ENCODE results near the gene IFI27L2. TPM values are rescaled to one million over a fixed set of nuclear protein-coding genes. Genes with fewer than 3 reads are reported as not detected.

Gene IFI27L2
- total RNA-seq, 1 donor from 2014 or later, result 50.1 TPM

- DNase-seq, result no peak
These were observed 16.8 kb downstream of the IFI27L2 start for GRCh38 chr14:94112513-94113063.

GRCh38 chr14:94111276-94112095, 17.9 kb downstream of the IFI27L2 start:
- no peak for DNase-seq
- intact Hi-C loops (cut with DNase I), result no loop called here
- ATAC-seq (ENCODE audit: poor library complexity), result no peak

More at GRCh38 chr14:94112513-94113063, 16.8 kb downstream of the IFI27L2 start:
- intact Hi-C loops (cut with DNase I), result no loop called here
- no peak for ATAC-seq (ENCODE audit: poor library complexity)

- DNase-seq (no peak), ATAC-seq (ENCODE audit: poor library complexity) (peak; percentile 57)
- intact Hi-C loops (cut with DNase I), result no loop called here
These were observed 18.7 kb downstream of the IFI27L2 start, which contains the start of gene IFI27 for GRCh38 chr14:94110552-94111181. Gene IFI27 (plus strand): TSS chr14:94110736.

GRCh38 chr14:94109915-94110250, 19.5 kb downstream of the IFI27L2 start:
- DNase-seq (no peak), ATAC-seq (ENCODE audit: poor library complexity) (peak; percentile 2)
- intact Hi-C loops (cut with DNase I), result no loop called here

- DNase-seq (no peak), ATAC-seq (ENCODE audit: poor library complexity) (no peak)
- intact Hi-C loops (cut with DNase I), result no loop called here
These were observed 24.7 kb downstream of the IFI27L2 start for GRCh38 chr14:94104731-94105130.

- ATAC-seq (ENCODE audit: poor library complexity), result no peak
- intact Hi-C loops (cut with DNase I), result no loop called here
- DNase-seq, result no peak
These were observed 25.8 kb downstream of the IFI27L2 start for GRCh38 chr14:94103554-94104150.

GRCh38 chr14:94102768-94103482, 26.5 kb downstream of the IFI27L2 start:
- no peak for DNase-seq
- ATAC-seq (ENCODE audit: poor library complexity), result no peak
- intact Hi-C loops (cut with DNase I), result no loop called here

- DNase-seq, result no peak
- intact Hi-C loops (cut with DNase I), result no loop called here
- peak; percentile 36 for ATAC-seq (ENCODE audit: poor library complexity)
These were observed 27.7 kb downstream of the IFI27L2 start for GRCh38 chr14:94101748-94102147.

GRCh38 chr14:94100847-94101246, 28.6 kb downstream of the IFI27L2 start:
- DNase-seq (no peak), ATAC-seq (ENCODE audit: poor library complexity) (no peak)
- intact Hi-C loops (cut with DNase I), result no loop called here

GRCh38 chr14:94099006-94099405, 30.4 kb downstream of the IFI27L2 start:
- intact Hi-C loops (cut with DNase I), result no loop called here
- ATAC-seq (ENCODE audit: poor library complexity), result no peak

GRCh38 chr14:94098326-94098992, 30.9 kb downstream of the IFI27L2 start:
- DNase-seq (no peak), ATAC-seq (ENCODE audit: poor library complexity) (no peak)
- intact Hi-C loops (cut with DNase I), result no loop called here

More at GRCh38 chr14:94099006-94099405, 30.4 kb downstream of the IFI27L2 start:
- DNase-seq, result no peak

GRCh38 chr14:94097091-94097490, 32.3 kb downstream of the IFI27L2 start:
- DNase-seq, result no peak
- no peak for ATAC-seq (ENCODE audit: poor library complexity)
- intact Hi-C loops (cut with DNase I), result no loop called here

GRCh38 chr14:94093418-94093817, 36.0 kb downstream of the IFI27L2 start:
- intact Hi-C loops (cut with DNase I), result no loop called here
- ATAC-seq (ENCODE audit: poor library complexity) (no peak), DNase-seq (no peak)

- DNase-seq (no peak), ATAC-seq (ENCODE audit: poor library complexity) (no peak)
- intact Hi-C loops (cut with DNase I), result no loop called here
These were observed 39.9 kb downstream of the IFI27L2 start for GRCh38 chr14:94089479-94089878.

GRCh38 chr14:94088516-94088915, 40.9 kb downstream of the IFI27L2 start:
- ATAC-seq (ENCODE audit: poor library complexity), result no peak
- DNase-seq, result no peak
- intact Hi-C loops (cut with DNase I), result no loop called here

- ATAC-seq (ENCODE audit: poor library complexity), result no peak
- intact Hi-C loops (cut with DNase I), result no loop called here
- no peak for DNase-seq
These were observed 41.5 kb downstream of the IFI27L2 start for GRCh38 chr14:94087891-94088290.

GRCh38 chr14:94081386-94081820, 48.0 kb downstream of the IFI27L2 start:
- DNase-seq, result no peak
- intact Hi-C loops (cut with DNase I), result loop anchor here (5.0 kb wide), 1 partner anchor 46 kb away; the partner anchor contains the start of gene IFI27L2
- peak; percentile 21 for ATAC-seq (ENCODE audit: poor library complexity)
